ENCODE data around the gene KLK13. TPM values are rescaled to one million over a fixed set of nuclear protein-coding genes. Genes with fewer than 3 reads are reported as not detected.

The KLK13 gene
- polyA plus RNA-seq, 1 donor (not counting 4 experiments of a cell fraction or from before 2014, with no cell fraction given) = 2.0 TPM

DNA sequence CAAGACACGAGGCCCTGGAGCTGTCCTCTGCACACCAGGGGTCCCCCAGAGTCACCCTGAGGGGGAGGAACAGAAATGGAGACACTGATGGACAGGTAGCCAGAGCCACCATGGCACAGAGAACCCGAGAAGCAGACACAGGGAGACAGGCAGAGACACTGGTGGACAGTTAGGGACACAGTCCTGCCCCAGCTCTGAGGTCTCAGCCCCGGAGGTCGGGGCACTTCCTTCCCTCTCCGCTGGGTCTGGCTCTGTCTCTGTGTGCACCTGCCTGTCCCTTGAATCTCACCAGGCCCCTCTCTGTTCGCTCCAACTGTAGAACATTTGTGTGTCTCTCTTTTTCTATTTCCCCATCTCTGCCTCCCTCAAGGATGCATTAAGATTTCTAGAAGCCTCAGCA, 13.2 kb upstream of the KLK13 start:
- Histone ChIP-seq H3K79me2 (ENCODE audit: control insufficient read depth, insufficient read depth, low read length) (no peaks in the 10 kb centered on the region), H2AFZ (ENCODE audit: control insufficient read depth, low read length) (no peak overlapping the region), H3K9me1 (ENCODE audit: control insufficient read depth, extremely low read depth, insufficient read depth, low read length) (no peaks in the 10 kb centered on the region), H3K4me2 (ENCODE audit: control insufficient read depth, extremely low read depth, insufficient read depth, low read depth, low read length) (no peak overlapping the region), H3K27ac (ENCODE audit: control insufficient read depth, insufficient read depth, low read length) (no peak overlapping the region), H3K9me3 (ENCODE audit: control insufficient read depth, low read depth, low read length) (no peaks in the 10 kb centered on the region), H3K9ac (ENCODE audit: control insufficient read depth, extremely low read depth, insufficient read depth, low read length) (no peak overlapping the region), H3K27me3 (ENCODE audit: control insufficient read depth, extremely low read depth, insufficient read depth, low read length) (peaks cover 4% of the 10 kb centered on the region), H3K4me1 (ENCODE audit: control insufficient read depth, extremely low read depth, insufficient read depth, low read length) (peaks cover 12% of the 10 kb centered on the region), H4K20me1 (ENCODE audit: control insufficient read depth, extremely low read depth, insufficient read depth, low read length) (no peaks in the 10 kb centered on the region), H3K4me3 (ENCODE audit: control insufficient read depth in 2 of 3, extremely low read depth in 1 of 3, insufficient read depth in 2 of 3, low read depth in 1 of 3, low read length in 3 of 3) (no peak overlapping the region), H3K36me3 (ENCODE audit: control insufficient read depth in 2 of 2, extremely low read depth in 1 of 2, insufficient read depth in 2 of 2, low read length in 2 of 2) (no peaks in the 10 kb centered on the region)
- TF ChIP-seq CTCF (optimal IDR thresholded peaks at IDR 0.05 in 1 of 3, IDR thresholded peaks at IDR 0.05 in 1 of 3, conservative IDR thresholded peaks at IDR 0.05 in 1 of 3; ENCODE audit: extremely low read depth in 1 of 3, insufficient read depth in 2 of 3, low read length in 3 of 3) (no peak), EZH2 (IDR thresholded peaks at IDR 0.05; ENCODE audit: low read length) (no peak)
- dilution Hi-C loops (cut with MboI; ENCODE audit: extremely low pct_ligation_motif_present, low sequenced_read_pairs) = no loop called here
- DNase-seq (ENCODE audit: low read depth, low spot score) = no peak
- FAIRE-seq = no peak

GRCh38 chr19:51076631-51077213, 11.8 kb upstream of the KLK13 start:
- no peak for DNase-seq (ENCODE audit: low read depth, low spot score)

More at GRCh38 chr19:51076631-51077213, 11.8 kb upstream of the KLK13 start:
- Histone ChIP-seq H3K9me1 (ENCODE audit: control insufficient read depth, extremely low read depth, insufficient read depth, low read length) (no peaks in the 10 kb centered on the region), H3K9ac (ENCODE audit: control insufficient read depth, extremely low read depth, insufficient read depth, low read length) (no peak overlapping the region), H3K9me3 (ENCODE audit: control insufficient read depth, low read depth, low read length) (no peaks in the 10 kb centered on the region), H3K79me2 (ENCODE audit: control insufficient read depth, insufficient read depth, low read length) (no peaks in the 10 kb centered on the region), H3K36me3 (ENCODE audit: control insufficient read depth in 2 of 2, extremely low read depth in 1 of 2, insufficient read depth in 2 of 2, low read length in 2 of 2) (no peaks in the 10 kb centered on the region), H3K27me3 (ENCODE audit: control insufficient read depth, extremely low read depth, insufficient read depth, low read length) (peaks cover 4% of the 10 kb centered on the region), H3K4me3 (ENCODE audit: control insufficient read depth in 2 of 3, extremely low read depth in 1 of 3, insufficient read depth in 2 of 3, low read depth in 1 of 3, low read length in 3 of 3) (no peak overlapping the region), H3K4me2 (ENCODE audit: control insufficient read depth, extremely low read depth, insufficient read depth, low read depth, low read length) (no peak overlapping the region), H2AFZ (ENCODE audit: control insufficient read depth, low read length) (no peak overlapping the region), H3K27ac (ENCODE audit: control insufficient read depth, insufficient read depth, low read length) (no peak overlapping the region), H3K4me1 (ENCODE audit: control insufficient read depth, extremely low read depth, insufficient read depth, low read length) (peaks cover 12% of the 10 kb centered on the region), H4K20me1 (ENCODE audit: control insufficient read depth, extremely low read depth, insufficient read depth, low read length) (no peaks in the 10 kb centered on the region)
- no peak for TF ChIP-seq EZH2 (IDR thresholded peaks at IDR 0.05; ENCODE audit: low read length)
- no peak for TF ChIP-seq CTCF (optimal IDR thresholded peaks at IDR 0.05 in 1 of 3, IDR thresholded peaks at IDR 0.05 in 1 of 3, conservative IDR thresholded peaks at IDR 0.05 in 1 of 3; ENCODE audit: extremely low read depth in 1 of 3, insufficient read depth in 2 of 3, low read length in 3 of 3)
- no peak for FAIRE-seq
- dilution Hi-C loops (cut with MboI; ENCODE audit: extremely low pct_ligation_motif_present, low sequenced_read_pairs) = no loop called here

All from keratinocyte (primary cell).